ENCODE measurements around the gene PDXK.
"Not testable (repeated sequence)": the region's sequence is repeated elsewhere in the genome, so short reads cannot be mapped to it uniquely, and the experiment has no call there.

Gene PDXK

GRCh38 chr21:43697758-43698643 is 20.9 kb upstream of the PDXK start:
- DNase-seq (ENCODE audit: low read depth) = no peak

GRCh38 chr21:43699492-43699777 is 19.5 kb upstream of the PDXK start:
- DNase-seq (ENCODE audit: low read depth) = not testable (repeated sequence)

- DNase-seq (ENCODE audit: low read depth) = no peak
Measured at GRCh38 chr21:43699933-43700599, 18.9 kb upstream of the PDXK start.

- DNase-seq (ENCODE audit: low read depth) = no peak
Measured at GRCh38 chr21:43701936-43702784, 16.8 kb upstream of the PDXK start.

- DNase-seq (ENCODE audit: low read depth) = no peak
Measured at GRCh38 chr21:43702785-43703034, 16.2 kb upstream of the PDXK start.

GRCh38 chr21:43703035-43703880 is 15.7 kb upstream of the PDXK start:
- DNase-seq (ENCODE audit: low read depth) = no peak

GRCh38 chr21:43707462-43707861 is 11.5 kb upstream of the PDXK start:
- no peak for DNase-seq (ENCODE audit: low read depth)

- DNase-seq (ENCODE audit: low read depth) = no peak
Measured at GRCh38 chr21:43708745-43709381, 10.1 kb upstream of the PDXK start.

GRCh38 chr21:43712268-43712942 is 6.5 kb upstream of the PDXK start:
- DNase-seq (ENCODE audit: low read depth) = no peak

- DNase-seq (ENCODE audit: low read depth) = not testable (repeated sequence)
Measured at GRCh38 chr21:43713123-43713522, 5.8 kb upstream of the PDXK start.

- DNase-seq (ENCODE audit: low read depth) = no peak
Measured at GRCh38 chr21:43716376-43717165, 2.4 kb upstream of the PDXK start.

- DNase-seq (ENCODE audit: low read depth) = no peak
Measured at GRCh38 chr21:43717166-43717853, 1.6 kb upstream of the PDXK start.

- DNase-seq (ENCODE audit: low read depth) = no peak
Measured at GRCh38 chr21:43717967-43718871, 710 bp upstream of the PDXK start.

GRCh38 chr21:43719748-43720538 is 1.0 kb downstream of the PDXK start:
- no peak for DNase-seq (ENCODE audit: low read depth)

GRCh38 chr21:43720539-43721166 is 1.7 kb downstream of the PDXK start:
- DNase-seq (ENCODE audit: low read depth) = no peak

GRCh38 chr21:43721206-43721605 is 2.3 kb downstream of the PDXK start:
- DNase-seq (ENCODE audit: low read depth) = no peak

GRCh38 chr21:43721939-43722338 is 3.0 kb downstream of the PDXK start:
- no peak for DNase-seq (ENCODE audit: low read depth)
